Left hindlimb (tissue), 1 donor: ENCODE measurements around the gene TANC2.
"Not testable (repeated sequence)": the region's sequence is repeated elsewhere in the genome, so short reads cannot be mapped to it uniquely, and the experiment has no call there.

Source experiments
- DNase-seq: peaks from one replicate; pipeline ENCODE4 v3.0.0-alpha.2; 2018

TANC2 gene

GRCh38 chr17:62965174-62965685, 805 bp upstream of the TANC2 start:
- no peak for DNase-seq

GRCh38 chr17:62966426-62967204, 580 bp downstream of the TANC2 start:
- peak; percentile 53 for DNase-seq

- DNase-seq, result no peak
Observed at GRCh38 chr17:62967205-62967529, 1.1 kb downstream of the TANC2 start.

GRCh38 chr17:62968445-62968923, 2.4 kb downstream of the TANC2 start:
- peak; percentile 56 for DNase-seq

- DNase-seq, result no peak
Observed at GRCh38 chr17:62970610-62971009, 4.6 kb downstream of the TANC2 start.

- DNase-seq, result no peak
Observed at GRCh38 chr17:62971853-62972252, 5.8 kb downstream of the TANC2 start.

GRCh38 chr17:62974788-62975187, 8.8 kb downstream of the TANC2 start:
- DNase-seq, result no peak

- DNase-seq, result no peak
Observed at GRCh38 chr17:62975206-62975605, 9.2 kb downstream of the TANC2 start.

- DNase-seq, result not testable (repeated sequence)
Observed at GRCh38 chr17:62976643-62977231, 10.7 kb downstream of the TANC2 start.

- DNase-seq, result no peak
Observed at GRCh38 chr17:62980842-62981241, 14.8 kb downstream of the TANC2 start.

- no peak for DNase-seq
Observed at GRCh38 chr17:62981933-62982332, 15.9 kb downstream of the TANC2 start.

GRCh38 chr17:62984801-62985200, 18.8 kb downstream of the TANC2 start:
- DNase-seq, result no peak

GRCh38 chr17:62986549-62986948, 20.5 kb downstream of the TANC2 start:
- peak; percentile 50 for DNase-seq

GRCh38 chr17:62987136-62987535, 21.1 kb downstream of the TANC2 start:
- no peak for DNase-seq

- DNase-seq, result no peak
Observed at GRCh38 chr17:62989501-62989900, 23.5 kb downstream of the TANC2 start.

- no peak for DNase-seq
Observed at GRCh38 chr17:62994931-62995330, 28.9 kb downstream of the TANC2 start.

- DNase-seq, result no peak
Observed at GRCh38 chr17:62995377-62995885, 29.4 kb downstream of the TANC2 start.

- DNase-seq, result no peak
Observed at GRCh38 chr17:62996221-62996620, 30.2 kb downstream of the TANC2 start.

GRCh38 chr17:62998166-62998565, 32.1 kb downstream of the TANC2 start:
- no peak for DNase-seq

- DNase-seq, result no peak
Observed at GRCh38 chr17:62998665-62999393, 32.8 kb downstream of the TANC2 start.

- DNase-seq, result no peak
Observed at GRCh38 chr17:62999736-63000135, 33.7 kb downstream of the TANC2 start.

- no peak for DNase-seq
Observed at GRCh38 chr17:63001689-63002394, 35.8 kb downstream of the TANC2 start.

- DNase-seq, result no peak
Observed at GRCh38 chr17:63002625-63003024, 36.6 kb downstream of the TANC2 start.
